PC-9 (cell line): Measurements from ENCODE around the gene GPR75.

Source experiments
- CTCF ChIP-seq: fragments of 200-600 bp; sonication (generic); conservative IDR thresholded peaks from 2 replicates; pipeline ENCODE4 v1.6.1; 2017; ENCODE audit warnings: mixed run types, antibody characterized with exemption, mild to moderate bottlenecking, moderate library complexity
- EZH2 ChIP-seq: fragments of 200-600 bp; sonication (generic); IDR thresholded peaks from 2 replicates; pipeline ENCODE4 v1.8.0; 2017; ENCODE audit warnings: antibody characterized with exemption, low read depth

- TF ChIP-seq CTCF = no peak
- no peak for TF ChIP-seq EZH2
Observed at GRCh38 chr2:53881986-53882385, 22.2 kb upstream of the GPR75 start.
